Measurements from ENCODE around the gene MMD2.
"Not testable (repeated sequence)": the region's sequence is repeated elsewhere in the genome, so short reads cannot be mapped to it uniquely, and the experiment has no call there.

The MMD2 gene, protein sequence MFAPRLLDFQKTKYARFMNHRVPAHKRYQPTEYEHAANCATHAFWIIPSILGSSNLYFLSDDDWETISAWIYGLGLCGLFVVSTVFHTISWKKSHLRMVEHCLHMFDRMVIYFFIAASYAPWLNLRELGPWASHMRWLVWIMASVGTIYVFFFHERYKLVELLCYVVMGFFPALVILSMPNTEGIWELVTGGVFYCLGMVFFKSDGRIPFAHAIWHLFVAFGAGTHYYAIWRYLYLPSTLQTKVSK

GRCh38 chr7:4958477-4959301, at the start of gene MMD2:
TSS of gene MMD2 (minus strand) at chr7:4959187. CDS start at chr7:4959017, 170 bp downstream.
- TF ChIP-seq POLR2A (IDR thresholded peaks at IDR 0.05; ENCODE audit: low read length): no peak
- no peak for TF ChIP-seq GATA1 (IDR thresholded peaks at IDR 0.05; ENCODE audit: low read depth, low read length)
- no peak for DNase-seq

GRCh38 chr7:5005066-5005465, 46.1 kb upstream of the MMD2 start:
- no peak for TF ChIP-seq GATA1 (IDR thresholded peaks at IDR 0.05; ENCODE audit: low read depth, low read length)
- TF ChIP-seq POLR2A (IDR thresholded peaks at IDR 0.05; ENCODE audit: low read length): no peak
- no peak for DNase-seq

GRCh38 chr7:5001911-5002310, 42.9 kb upstream of the MMD2 start:
- DNase-seq: no peak
- TF ChIP-seq GATA1 (IDR thresholded peaks at IDR 0.05; ENCODE audit: low read depth, low read length) (no peak), POLR2A (IDR thresholded peaks at IDR 0.05; ENCODE audit: low read length) (no peak)

- TF ChIP-seq GATA1 (IDR thresholded peaks at IDR 0.05; ENCODE audit: low read depth, low read length) (no peak), POLR2A (IDR thresholded peaks at IDR 0.05; ENCODE audit: low read length) (no peak)
Observed at GRCh38 chr7:5001003-5001402, 42.0 kb upstream of the MMD2 start.

GRCh38 chr7:4999369-4999950, 40.5 kb upstream of the MMD2 start:
- no peak for DNase-seq
- TF ChIP-seq POLR2A (IDR thresholded peaks at IDR 0.05; ENCODE audit: low read length) (no peak), GATA1 (IDR thresholded peaks at IDR 0.05; ENCODE audit: low read depth, low read length) (no peak)

More at GRCh38 chr7:5001003-5001402, 42.0 kb upstream of the MMD2 start:
- no peak for DNase-seq

DNA sequence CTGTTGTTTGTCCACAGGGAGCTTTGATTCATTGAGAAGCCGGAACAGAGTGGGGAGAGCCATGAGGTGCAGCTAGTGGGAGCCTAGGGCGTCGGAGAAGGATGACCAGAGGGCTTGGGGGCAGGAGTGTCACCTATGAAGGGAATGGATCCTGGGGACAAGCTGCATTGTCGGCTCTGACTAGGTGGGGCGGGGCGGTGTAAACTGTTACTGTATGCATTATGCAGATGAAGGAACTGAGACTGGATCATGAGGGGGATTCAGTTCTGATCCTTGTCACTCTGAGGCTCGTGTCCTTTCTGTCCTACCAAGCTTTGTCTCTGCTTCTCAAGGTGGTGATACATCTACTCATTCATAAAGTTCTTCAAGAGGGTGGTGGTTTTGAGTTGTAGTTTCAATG, 39.9 kb upstream of the MMD2 start:
- TF ChIP-seq GATA1 (IDR thresholded peaks at IDR 0.05; ENCODE audit: low read depth, low read length) (no peak), POLR2A (IDR thresholded peaks at IDR 0.05; ENCODE audit: low read length) (no peak)
- no peak for DNase-seq

GRCh38 chr7:4998244-4998643, 39.3 kb upstream of the MMD2 start:
- no peak for DNase-seq
- TF ChIP-seq POLR2A (IDR thresholded peaks at IDR 0.05; ENCODE audit: low read length) (no peak), GATA1 (IDR thresholded peaks at IDR 0.05; ENCODE audit: low read depth, low read length) (no peak)

GRCh38 chr7:4996696-4997222, 37.8 kb upstream of the MMD2 start:
- TF ChIP-seq GATA1 (IDR thresholded peaks at IDR 0.05; ENCODE audit: low read depth, low read length) (no peak), POLR2A (IDR thresholded peaks at IDR 0.05; ENCODE audit: low read length) (no peak)

GRCh38 chr7:4995429-4995969, 36.5 kb upstream of the MMD2 start:
- no peak for DNase-seq
- TF ChIP-seq POLR2A (IDR thresholded peaks at IDR 0.05; ENCODE audit: low read length) (no peak), GATA1 (IDR thresholded peaks at IDR 0.05; ENCODE audit: low read depth, low read length) (no peak)

More at GRCh38 chr7:4996696-4997222, 37.8 kb upstream of the MMD2 start:
- no peak for DNase-seq

DNA sequence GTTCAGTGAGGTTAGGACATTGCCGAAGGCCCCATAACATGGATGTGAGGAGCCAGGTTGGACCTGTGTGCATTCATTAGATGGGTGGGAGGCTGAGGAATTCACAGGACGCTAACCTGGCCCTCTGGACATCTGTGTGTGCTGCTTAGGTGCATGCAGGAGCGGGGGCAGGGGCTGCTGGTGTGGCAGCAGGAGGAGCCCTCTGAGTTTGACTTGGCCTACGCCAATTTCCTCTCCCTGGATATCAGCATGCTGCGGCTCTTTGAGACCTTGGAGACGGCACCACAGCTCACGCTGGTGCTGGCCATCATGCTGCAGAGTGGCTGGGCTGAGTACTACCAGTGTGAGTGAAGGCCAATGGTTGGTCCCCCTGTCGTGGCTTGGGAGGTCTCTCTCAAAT, 34.5 kb upstream of the MMD2 start:
- no peak for TF ChIP-seq POLR2A (IDR thresholded peaks at IDR 0.05; ENCODE audit: low read length)
- TF ChIP-seq GATA1 (IDR thresholded peaks at IDR 0.05; ENCODE audit: low read depth, low read length): no peak
- DNase-seq: no peak

DNA sequence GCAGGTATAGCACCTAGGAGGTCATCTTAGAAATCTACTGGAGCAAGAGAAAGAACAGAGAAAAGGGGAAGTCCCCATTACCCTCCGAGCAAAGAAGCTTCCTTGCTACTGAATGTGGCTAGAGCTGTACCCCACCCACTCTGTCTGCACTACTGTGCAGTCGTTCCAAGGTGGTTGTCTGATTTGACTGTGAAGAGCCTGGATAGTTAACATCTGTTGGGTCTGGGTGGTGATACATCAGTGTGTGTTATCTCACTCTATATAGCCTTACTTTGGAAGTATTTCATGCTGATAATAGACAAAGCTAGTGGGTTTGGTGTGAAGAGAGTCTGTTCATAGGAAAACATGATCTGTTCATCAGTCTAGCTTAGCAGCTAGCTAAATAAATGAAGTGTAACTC, 23.8 kb upstream of the MMD2 start:
- peak; percentile 51 to 89 for DNase-seq

GRCh38 chr7:4981295-4981890, 22.4 kb upstream of the MMD2 start:
- DNase-seq: not testable (repeated sequence)

- DNase-seq: not testable (repeated sequence)
Observed at GRCh38 chr7:4975626-4976025, 16.6 kb upstream of the MMD2 start.

- TF ChIP-seq GATA1 (IDR thresholded peaks at IDR 0.05; ENCODE audit: low read depth, low read length): no peak
- TF ChIP-seq POLR2A (IDR thresholded peaks at IDR 0.05; ENCODE audit: low read length): peak; percentile 35
- DNase-seq: peak; percentile 93 to 95
Observed at GRCh38 chr7:4973728-4974198, 14.8 kb upstream of the MMD2 start.

DNA sequence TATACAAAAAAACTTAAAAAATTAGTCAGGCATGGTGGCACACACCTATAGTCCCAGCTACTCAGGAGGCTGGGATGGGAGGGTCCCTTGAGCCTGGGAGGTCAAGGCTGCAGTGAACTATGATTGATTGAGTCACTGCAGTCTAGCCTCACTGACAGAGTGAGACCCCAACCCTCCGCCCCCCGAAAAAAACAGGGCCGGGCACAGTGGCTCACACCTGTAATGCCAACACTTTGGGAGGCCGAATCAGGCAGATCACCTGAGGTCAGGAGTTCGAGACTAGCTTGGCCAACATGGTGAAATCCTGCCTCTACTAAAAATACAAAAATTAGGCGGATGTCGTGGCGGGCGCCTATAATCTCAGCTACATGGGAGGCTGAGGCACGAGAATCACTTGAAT, 13.5 kb upstream of the MMD2 start:
- not testable (repeated sequence) for DNase-seq

All from erythroblast (primary cell).